MG63 (cell line): Measurements from ENCODE around the gene ABCA13. TPM values are rescaled to one million over a fixed set of nuclear protein-coding genes. Genes with fewer than 3 reads are reported as not detected.
"Not testable (repeated sequence)": the region's sequence is repeated elsewhere in the genome, so short reads cannot be mapped to it uniquely, and the experiment has no call there.

Experiments
- DNase-seq: peaks from one replicate; pipeline ENCODE4 v3.0.0-alpha.2; 2020
- H3K27me3 ChIP-seq: fragments of 250-450 bp; sonication (Bioruptor Pico); 2 replicates; pipeline ENCODE4 v1.5.1; 2020; ENCODE audit warnings: mild to moderate bottlenecking, moderate library complexity
- H3K36me3 ChIP-seq: fragments of 250-450 bp; sonication (Bioruptor Pico); 2 replicates; pipeline ENCODE4 v1.5.1; 2020; ENCODE audit warnings: mild to moderate bottlenecking, moderate library complexity
- H3K4me3 ChIP-seq: fragments of 250-450 bp; sonication (Bioruptor Pico); 2 replicates; pipeline ENCODE4 v1.5.1; 2020; ENCODE audit warnings: mild to moderate bottlenecking, moderate library complexity
- H3K9me3 ChIP-seq: fragments of 250-450 bp; sonication (Bioruptor Pico); 2 replicates; pipeline ENCODE4 v1.5.1; 2020; ENCODE audit warnings: mild to moderate bottlenecking, moderate library complexity
- total RNA-seq: library from RNA; depleted of rRNA; stranded (reverse); fragments of >200 nt; shearing (Covaris generic); gene quantifications from 2 replicates; pipeline ENCODE4 v1.2.3, GENCODE V29; 2014; ENCODE audit warnings: low replicate concordance; rRNA removed

ABCA13 gene, protein sequence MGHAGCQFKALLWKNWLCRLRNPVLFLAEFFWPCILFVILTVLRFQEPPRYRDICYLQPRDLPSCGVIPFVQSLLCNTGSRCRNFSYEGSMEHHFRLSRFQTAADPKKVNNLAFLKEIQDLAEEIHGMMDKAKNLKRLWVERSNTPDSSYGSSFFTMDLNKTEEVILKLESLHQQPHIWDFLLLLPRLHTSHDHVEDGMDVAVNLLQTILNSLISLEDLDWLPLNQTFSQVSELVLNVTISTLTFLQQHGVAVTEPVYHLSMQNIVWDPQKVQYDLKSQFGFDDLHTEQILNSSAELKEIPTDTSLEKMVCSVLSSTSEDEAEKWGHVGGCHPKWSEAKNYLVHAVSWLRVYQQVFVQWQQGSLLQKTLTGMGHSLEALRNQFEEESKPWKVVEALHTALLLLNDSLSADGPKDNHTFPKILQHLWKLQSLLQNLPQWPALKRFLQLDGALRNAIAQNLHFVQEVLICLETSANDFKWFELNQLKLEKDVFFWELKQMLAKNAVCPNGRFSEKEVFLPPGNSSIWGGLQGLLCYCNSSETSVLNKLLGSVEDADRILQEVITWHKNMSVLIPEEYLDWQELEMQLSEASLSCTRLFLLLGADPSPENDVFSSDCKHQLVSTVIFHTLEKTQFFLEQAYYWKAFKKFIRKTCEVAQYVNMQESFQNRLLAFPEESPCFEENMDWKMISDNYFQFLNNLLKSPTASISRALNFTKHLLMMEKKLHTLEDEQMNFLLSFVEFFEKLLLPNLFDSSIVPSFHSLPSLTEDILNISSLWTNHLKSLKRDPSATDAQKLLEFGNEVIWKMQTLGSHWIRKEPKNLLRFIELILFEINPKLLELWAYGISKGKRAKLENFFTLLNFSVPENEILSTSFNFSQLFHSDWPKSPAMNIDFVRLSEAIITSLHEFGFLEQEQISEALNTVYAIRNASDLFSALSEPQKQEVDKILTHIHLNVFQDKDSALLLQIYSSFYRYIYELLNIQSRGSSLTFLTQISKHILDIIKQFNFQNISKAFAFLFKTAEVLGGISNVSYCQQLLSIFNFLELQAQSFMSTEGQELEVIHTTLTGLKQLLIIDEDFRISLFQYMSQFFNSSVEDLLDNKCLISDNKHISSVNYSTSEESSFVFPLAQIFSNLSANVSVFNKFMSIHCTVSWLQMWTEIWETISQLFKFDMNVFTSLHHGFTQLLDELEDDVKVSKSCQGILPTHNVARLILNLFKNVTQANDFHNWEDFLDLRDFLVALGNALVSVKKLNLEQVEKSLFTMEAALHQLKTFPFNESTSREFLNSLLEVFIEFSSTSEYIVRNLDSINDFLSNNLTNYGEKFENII (N-terminal part only)
- not detected in 2 replicates for total RNA-seq

DNA sequence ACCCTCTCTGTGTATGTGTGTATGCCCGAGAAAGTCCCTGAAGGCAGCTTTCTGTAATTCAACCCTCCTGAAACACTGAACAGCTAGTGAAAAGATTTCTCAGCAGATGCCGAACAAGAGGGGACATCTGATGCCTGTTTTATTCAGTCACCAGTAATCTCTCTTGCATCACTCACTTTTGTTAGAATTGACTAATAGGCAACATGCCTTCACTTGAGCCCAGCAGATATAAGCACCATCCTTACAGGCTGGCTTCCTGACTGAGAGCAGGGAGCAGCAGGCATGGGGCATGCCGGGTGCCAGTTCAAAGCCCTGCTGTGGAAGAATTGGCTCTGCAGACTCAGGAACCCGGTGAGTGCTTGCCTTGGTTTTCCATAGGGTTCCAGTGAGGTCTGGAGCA, at the start of gene ABCA13:
TSS of gene ABCA13 (plus strand) at position 257 of the 400 bp plus-strand sequence. CDS start at position 283, 26 bp downstream.
- no peak for DNase-seq
- H3K27me3 ChIP-seq, result no peaks in the 10 kb centered on the region
- no peak within 1 kb of the TSS for H3K4me3 ChIP-seq
- H3K9me3 ChIP-seq, result peaks cover 9% of the 10 kb centered on the region
- H3K36me3 ChIP-seq, result no peaks in the 10 kb centered on the region

DNA sequence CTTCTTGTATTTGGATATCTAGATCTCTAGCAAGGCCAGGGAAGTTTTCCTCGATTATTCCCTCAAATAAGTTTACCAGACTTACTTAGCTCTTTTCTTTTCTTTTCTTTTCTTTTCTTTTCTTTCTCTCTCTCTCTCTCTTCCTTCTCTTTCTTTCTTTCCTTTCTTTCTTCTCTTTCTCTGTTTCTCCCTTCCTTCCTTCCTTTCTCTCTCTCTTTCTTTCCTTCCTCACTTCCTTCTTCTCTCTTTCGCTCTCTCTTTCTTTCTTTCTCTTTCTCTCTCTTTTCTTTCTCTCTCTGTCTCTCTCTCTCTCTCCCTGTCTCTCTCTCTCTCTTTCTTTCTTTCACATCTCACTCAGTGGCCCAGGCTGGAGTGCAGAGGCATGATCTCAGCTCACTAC, 45.2 kb upstream of the ABCA13 start:
- DNase-seq, result no peak
- Histone ChIP-seq H3K4me3 (no peak overlapping the region), H3K27me3 (0 out of 2 replicates have a peak, but pooled peaks cover 3% of the 10 kb centered on the region), H3K36me3 (no peaks in the 10 kb centered on the region), H3K9me3 (peaks cover 2% of the 10 kb centered on the region; the same call in 1 of the 2 replicates)

DNA sequence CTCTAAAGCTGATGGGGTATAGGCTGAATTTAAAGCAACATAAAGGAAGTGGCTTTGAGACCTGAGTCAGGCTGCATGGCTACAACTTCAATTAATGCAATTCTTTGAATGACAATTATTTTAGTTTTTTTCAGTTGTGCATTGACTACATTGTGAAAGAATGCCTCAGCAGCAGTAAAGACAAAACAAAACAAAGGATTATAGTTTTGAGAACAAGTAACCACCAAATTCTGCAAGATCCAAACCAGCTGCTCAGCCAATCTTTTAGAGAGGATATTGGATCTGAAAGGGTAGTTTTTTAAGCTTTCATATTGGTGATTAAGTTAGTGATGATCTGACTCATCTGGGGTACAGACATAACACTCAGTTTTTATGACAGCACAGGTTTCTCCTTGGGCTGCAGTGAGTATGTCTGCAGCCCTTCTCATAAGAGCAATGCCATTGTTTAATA, 40.6 kb upstream of the ABCA13 start:
- H3K36me3 ChIP-seq, result no peaks in the 10 kb centered on the region
- H3K27me3 ChIP-seq, result 0 out of 2 replicates have a peak, but pooled peaks cover 3% of the 10 kb centered on the region
- no peak for DNase-seq
- no peak overlapping the region for H3K4me3 ChIP-seq
- no peaks in the 10 kb centered on the region for H3K9me3 ChIP-seq

DNA sequence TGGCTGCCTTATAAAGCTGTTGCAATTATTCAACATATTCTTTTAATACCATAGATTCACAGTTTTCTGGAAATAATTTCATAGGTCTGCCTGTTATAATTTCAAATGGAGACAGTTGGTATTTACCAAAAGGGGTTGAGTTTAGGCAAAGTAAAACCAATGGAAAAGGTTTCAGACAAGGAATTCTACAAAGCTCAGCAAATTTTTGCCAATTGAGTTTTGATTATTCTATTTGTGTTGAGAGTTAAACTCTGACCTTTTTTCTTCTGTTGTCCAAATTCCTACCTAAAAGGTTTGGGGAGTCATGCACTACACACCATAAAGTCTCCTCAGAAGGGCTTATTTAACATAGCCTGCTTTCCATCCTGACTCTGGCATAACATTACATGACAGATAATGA, 38.5 kb upstream of the ABCA13 start:
- H3K9me3 ChIP-seq, result no peaks in the 10 kb centered on the region
- DNase-seq, result no peak
- no peak overlapping the region for H3K4me3 ChIP-seq
- H3K27me3 ChIP-seq, result 0 out of 2 replicates have a peak, but pooled peaks cover 3% of the 10 kb centered on the region
- H3K36me3 ChIP-seq, result no peaks in the 10 kb centered on the region

DNA sequence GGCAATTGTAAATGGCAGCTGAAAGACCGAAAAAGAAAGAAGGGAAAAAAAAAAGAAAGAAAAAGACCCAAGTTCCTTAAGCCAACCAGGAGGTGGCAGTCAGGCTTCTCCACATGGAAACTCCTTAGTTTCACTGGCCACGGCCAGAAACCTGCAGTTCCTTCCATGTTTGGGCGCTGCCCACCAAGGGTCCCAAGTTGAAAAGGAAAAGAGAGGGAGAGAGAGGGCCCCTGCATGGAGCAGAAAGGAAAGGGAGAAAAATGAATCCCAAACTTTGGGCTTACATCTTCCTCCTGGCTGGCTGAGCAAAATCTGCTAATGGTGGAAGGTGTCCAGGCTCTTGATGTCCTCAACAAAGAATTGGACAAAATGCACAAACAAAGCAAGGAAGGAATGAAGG, 31.8 kb upstream of the ABCA13 start:
- Histone ChIP-seq H3K36me3 (no peaks in the 10 kb centered on the region), H3K9me3 (no peaks in the 10 kb centered on the region), H3K27me3 (no peaks in the 10 kb centered on the region), H3K4me3 (no peak overlapping the region)
- no peak for DNase-seq

DNA sequence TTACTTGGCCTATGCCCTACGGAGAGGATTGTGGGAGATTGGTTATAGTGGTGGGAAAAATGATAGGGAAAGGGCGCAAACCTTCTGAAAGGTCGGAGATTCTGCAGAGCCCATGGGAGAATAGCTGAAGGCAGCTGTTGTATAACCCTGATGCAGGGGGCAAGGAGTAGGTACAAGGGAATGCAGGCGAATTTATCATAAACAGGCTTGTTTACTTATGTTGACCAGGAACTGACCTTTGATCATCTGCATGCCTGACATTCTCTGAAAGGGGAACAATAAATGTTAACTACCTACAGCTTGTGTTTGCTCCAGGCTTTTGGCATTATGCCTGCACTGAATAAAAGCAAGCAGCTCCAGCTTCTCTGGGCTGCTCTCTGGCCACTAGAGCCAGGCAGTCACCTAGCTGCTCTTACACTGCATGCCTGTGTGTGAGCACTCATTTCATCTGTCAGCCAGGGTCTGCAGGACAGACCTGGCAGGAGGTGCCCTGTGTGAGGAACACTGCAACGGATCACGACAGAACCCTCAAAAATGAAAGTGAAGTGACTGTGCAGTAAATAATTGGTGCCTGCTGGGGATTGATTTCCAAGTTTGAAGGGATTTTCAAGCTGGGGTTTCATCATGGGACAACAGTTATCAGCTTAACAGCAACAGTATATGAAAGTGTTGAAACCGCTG, 31.1 kb upstream of the ABCA13 start:
- no peaks in the 10 kb centered on the region for H3K9me3 ChIP-seq
- H3K27me3 ChIP-seq, result no peaks in the 10 kb centered on the region
- no peaks in the 10 kb centered on the region for H3K36me3 ChIP-seq
- DNase-seq, result no peak
- H3K4me3 ChIP-seq, result no peak overlapping the region

DNA sequence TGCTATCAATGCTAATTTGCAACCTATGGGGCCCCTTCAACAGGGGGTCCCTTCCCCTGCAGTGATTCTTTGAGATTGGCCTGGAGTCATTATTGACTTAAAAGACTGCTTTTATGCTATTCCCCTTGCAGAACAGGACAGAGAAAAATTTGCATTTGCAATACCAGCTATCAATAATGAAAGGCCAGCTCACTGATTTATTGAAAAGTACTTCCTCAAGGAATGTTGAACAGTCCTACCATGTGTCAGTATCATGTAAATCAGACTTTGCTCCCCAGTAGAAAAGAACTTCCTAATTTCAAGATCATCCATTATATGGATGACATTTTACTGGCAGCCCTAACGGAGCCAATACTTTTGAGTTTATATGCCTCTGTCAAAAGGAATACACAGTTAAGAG, 29.7 kb upstream of the ABCA13 start:
- DNase-seq, result no peak
- H3K4me3 ChIP-seq, result no peak overlapping the region
- no peaks in the 10 kb centered on the region for H3K9me3 ChIP-seq
- no peaks in the 10 kb centered on the region for H3K27me3 ChIP-seq
- no peaks in the 10 kb centered on the region for H3K36me3 ChIP-seq

DNA sequence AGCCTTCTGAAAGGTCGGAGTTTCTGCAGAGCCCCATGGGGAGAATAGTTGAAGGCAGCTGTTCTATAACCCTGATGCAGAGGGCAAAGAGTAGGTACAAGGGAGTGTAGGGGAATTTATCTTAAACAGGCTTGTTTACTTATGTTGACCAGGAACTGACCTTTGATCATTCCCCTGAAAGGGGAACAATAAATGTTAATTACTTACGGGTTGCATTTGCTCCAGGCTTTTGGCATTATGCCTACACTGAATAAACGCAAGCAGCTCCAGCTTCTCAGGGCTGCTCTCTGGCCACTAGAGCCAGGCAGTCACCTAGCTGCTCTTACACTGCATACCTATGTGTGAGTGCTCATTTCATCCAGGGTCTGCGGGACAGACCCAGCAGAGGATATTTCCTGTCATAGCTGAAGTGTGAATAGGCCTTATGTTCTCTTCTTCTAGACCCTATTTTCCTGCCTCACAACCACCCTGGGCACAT, 26.9 kb upstream of the ABCA13 start:
- Histone ChIP-seq H3K4me3 (no peak overlapping the region), H3K27me3 (no peaks in the 10 kb centered on the region), H3K9me3 (no peaks in the 10 kb centered on the region), H3K36me3 (no peaks in the 10 kb centered on the region)
- DNase-seq, result no peak

DNA sequence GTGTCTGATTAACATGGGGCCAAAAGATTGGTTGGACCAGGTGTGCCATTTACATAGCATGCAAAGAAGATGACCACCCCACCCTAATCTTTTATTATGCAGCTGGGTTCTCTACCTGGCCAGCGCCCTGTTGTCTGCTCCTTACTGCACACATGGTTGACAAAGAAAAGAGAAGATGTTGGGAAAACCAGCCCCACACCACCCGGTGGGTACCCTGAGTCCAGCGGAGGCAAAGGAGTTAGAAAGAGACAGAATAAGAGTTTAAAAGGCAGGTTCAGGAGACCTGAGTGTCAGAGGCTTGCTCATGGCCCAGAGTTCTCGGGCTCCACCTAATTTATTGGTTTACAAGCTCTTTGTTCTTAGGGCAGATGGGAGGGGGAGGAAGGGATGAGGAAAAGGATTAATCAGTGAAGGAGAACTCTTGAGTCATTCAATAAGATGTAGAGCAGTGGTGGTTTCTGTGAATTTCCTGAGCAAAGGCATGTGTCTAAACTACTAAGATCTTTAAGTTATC, 24.1 kb upstream of the ABCA13 start:
- no peaks in the 10 kb centered on the region for H3K36me3 ChIP-seq
- DNase-seq, result no peak
- H3K4me3 ChIP-seq, result no peak overlapping the region

DNA sequence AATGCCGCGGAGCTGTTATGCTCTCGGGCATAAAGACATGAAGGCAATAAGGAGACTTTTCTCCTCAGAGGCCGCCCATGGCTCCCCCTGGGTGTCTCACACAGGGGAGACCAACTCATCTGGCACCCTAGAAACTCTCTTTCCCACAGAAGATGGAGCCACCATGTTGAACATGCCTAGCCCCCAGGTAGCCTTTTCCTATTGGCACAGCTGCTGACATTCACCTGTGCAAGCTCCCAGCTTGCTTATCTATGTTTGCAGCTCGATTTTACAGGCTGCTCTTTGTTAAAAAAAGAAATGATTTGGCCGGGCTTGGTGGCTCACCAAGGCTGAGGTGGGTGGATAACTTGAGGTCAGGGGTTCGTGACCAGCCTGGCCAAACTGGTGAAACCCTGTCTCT, 23.6 kb upstream of the ABCA13 start:
- H3K9me3 ChIP-seq, result not testable (repeated sequence)

More for the DNA sequence above, 24.1 kb upstream of the ABCA13 start:
- no peaks in the 10 kb centered on the region for H3K27me3 ChIP-seq
- H3K9me3 ChIP-seq, result no peaks in the 10 kb centered on the region

DNA sequence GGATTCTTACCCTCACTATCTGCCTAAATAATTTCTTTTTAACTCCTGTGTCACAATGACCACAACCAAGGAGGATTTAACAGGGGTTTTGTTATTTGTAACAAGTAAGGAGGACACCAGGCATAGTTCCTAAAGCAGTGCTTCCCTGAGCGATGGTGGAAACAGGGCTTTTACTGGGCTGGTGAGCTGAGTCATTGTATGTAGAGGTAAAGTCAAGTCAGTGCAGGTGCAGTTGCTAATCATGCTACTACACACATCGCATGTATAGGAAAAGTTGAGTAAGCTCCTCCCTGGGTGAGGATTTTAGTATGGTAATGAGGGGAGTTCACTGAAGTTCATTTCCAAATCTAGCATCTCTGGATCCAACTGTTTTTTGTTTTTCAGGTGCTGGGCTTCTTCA, 22.9 kb upstream of the ABCA13 start:
- Histone ChIP-seq H3K4me3 (no peak overlapping the region), H3K36me3 (no peaks in the 10 kb centered on the region), H3K27me3 (no peaks in the 10 kb centered on the region), H3K9me3 (no peaks in the 10 kb centered on the region)
- no peak for DNase-seq

More for the DNA sequence above, 23.6 kb upstream of the ABCA13 start:
- DNase-seq, H3K4me3 ChIP-seq, H3K36me3 ChIP-seq, H3K27me3 ChIP-seq: not testable (repeated sequence)

DNA sequence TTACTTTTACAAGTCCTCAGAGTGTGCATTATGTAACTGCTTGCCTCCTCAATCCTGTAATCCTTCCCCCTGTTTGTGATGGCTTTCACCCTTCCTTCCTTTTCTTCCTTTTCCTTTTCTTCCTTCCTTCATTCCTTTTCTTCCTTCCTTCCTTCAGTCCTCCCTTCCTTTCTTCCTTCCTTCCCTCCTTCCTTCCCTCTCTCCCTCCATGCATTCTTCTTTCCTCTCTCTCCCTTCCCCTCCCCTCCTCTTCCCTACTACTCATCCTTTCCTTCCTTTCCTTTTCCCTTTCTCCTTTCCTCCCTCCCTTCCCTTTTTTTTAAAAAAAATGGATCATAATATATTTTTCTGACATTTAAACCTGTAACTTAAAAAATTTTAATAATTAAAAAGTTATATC, 22.2 kb upstream of the ABCA13 start:
- Histone ChIP-seq H3K36me3 (no peaks in the 10 kb centered on the region), H3K27me3 (no peaks in the 10 kb centered on the region), H3K9me3 (no peaks in the 10 kb centered on the region), H3K4me3 (no peak overlapping the region)
- no peak for DNase-seq

DNA sequence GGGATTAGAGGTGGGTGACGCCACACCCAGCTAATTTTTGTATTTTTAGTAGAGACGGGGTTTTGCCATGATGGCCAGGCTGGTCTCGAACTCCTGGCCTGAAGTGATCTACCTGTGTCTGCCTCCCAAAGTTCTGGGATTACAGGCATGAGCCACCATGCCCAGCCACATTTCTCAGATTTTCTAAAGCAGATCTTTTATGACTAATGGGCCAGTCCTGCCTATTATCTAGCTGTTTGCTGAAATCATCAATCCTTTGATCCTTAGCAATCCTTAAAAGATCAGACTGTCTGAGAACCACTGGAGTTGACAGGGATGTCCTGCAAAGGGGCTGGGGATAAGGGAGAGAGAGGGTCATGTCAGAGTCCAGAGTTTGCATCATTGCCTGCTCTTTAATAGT, 21.2 kb upstream of the ABCA13 start:
- DNase-seq, result no peak
- H3K27me3 ChIP-seq, result no peaks in the 10 kb centered on the region
- no peaks in the 10 kb centered on the region for H3K36me3 ChIP-seq
- H3K9me3 ChIP-seq, result no peaks in the 10 kb centered on the region
- H3K4me3 ChIP-seq, result no peak overlapping the region

DNA sequence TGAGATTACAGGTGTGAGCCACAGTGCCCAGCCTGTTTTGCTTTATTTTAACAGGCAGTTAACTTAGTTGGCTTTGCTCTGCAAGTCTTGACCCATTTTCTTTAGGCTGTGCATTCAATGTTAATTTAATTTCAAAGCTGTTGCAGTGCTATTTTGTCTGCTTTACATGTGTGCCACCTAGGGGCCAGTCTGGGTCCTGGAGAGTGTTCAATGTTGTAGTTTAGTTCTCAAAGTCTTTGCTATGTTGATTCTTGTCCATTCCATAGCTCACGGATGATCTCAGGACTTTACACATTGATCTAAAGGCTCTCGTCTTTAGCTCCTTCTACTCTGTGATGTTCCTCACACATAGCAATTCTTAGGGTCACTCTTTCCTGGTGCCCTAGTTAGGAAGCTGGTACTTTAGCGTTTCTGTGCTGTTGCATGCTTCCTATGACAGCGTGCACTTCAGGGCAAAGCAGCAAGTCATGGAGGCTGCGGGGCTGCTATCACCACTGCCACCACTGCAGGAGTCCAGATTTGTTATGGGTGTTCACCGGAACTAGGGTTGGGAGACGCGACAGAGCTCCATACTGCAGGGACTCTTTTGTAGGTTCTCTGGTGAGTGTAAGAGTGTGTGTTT, 16.4 kb upstream of the ABCA13 start:
- H3K36me3 ChIP-seq, result no peaks in the 10 kb centered on the region
- peak; percentile 23 for DNase-seq

DNA sequence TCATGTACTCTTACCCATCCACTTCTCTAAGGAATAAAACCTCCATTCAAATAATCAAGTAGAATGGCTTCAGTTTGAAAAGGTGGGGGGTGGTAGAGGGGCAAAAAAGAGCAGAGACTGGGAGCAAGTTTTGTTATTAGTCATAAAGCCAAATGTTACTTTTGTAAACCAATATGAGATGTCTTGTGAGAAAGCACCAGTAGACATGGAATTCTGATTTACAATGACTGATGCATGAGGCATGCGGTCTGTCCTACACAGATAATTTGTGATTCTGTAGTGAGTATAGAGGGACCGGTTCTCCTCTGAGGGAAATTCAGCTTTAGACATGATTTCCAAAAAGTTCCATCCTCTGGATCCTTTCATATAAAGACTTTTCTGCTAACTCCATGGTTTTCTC, 12.9 kb upstream of the ABCA13 start:
- Histone ChIP-seq H3K9me3 (peaks cover 3% of the 10 kb centered on the region; the same call in 1 of the 2 replicates), H3K27me3 (no peaks in the 10 kb centered on the region), H3K36me3 (no peaks in the 10 kb centered on the region), H3K4me3 (no peak overlapping the region)
- no peak for DNase-seq

More for the DNA sequence above, 16.4 kb upstream of the ABCA13 start:
- Histone ChIP-seq H3K9me3 (no peaks in the 10 kb centered on the region), H3K27me3 (no peaks in the 10 kb centered on the region), H3K4me3 (no peak overlapping the region)
